ENCODE measurements around the gene CRIP1. TPM values are rescaled to one million over a fixed set of nuclear protein-coding genes. Genes with fewer than 3 reads are reported as not detected.

Gene CRIP1
- polyA plus RNA-seq, 2 of the 4 experiments (the other 2 are of a cell fraction) = 280 to 999 TPM

DNA sequence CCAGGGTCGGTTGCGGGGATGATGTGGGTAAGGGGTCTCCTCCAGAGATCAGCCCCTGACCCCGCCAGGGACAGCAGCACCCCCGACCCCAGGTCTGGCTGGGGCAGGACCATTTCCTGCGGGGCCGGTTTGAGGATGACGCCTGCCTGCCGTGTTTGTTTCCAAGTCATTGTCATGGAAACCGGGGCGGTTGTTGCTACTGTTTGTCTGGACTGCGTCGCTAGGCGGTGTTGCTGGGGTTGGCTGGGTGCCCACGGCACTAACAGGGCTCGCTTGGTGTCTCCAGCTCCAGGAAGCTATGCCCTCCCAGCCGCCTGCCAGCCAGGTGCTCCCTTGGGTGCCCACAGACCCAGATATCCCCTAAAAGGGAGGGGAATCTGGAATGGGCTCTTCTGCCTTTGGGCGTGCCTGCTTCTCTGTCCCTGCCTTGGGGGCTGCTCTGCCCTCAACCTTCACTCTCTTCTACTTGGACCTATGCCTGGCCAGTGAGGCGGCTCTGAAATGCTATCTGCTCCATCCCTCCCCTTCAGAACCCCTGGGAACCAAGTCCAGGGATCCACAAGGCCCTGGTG, 4.7 kb upstream of the CRIP1 start:
- peak; percentile 32 to 55 for ATAC-seq
- TF ChIP-seq ZFP36 (IDR thresholded peaks at IDR 0.05; ENCODE audit: borderline replicate concordance, partially characterized antibody) (no peak), KDM1A (IDR thresholded peaks at IDR 0.05; ENCODE audit: low read depth) (no peak), HMGXB4 (CRISPR knock-in tag; IDR thresholded peaks at IDR 0.05; ENCODE audit: borderline replicate concordance) (no peak), EHMT2 (IDR thresholded peaks at IDR 0.05; ENCODE audit: low read depth) (no peak), TP53 (CRISPR knock-in tag; IDR thresholded peaks at IDR 0.05) (no peak), CBX2 (IDR thresholded peaks at IDR 0.05; ENCODE audit: borderline replicate concordance, low read depth) (no peak), ZC3H11A (IDR thresholded peaks at IDR 0.05) (no peak), HOXB5 (CRISPR knock-in tag; IDR thresholded peaks at IDR 0.05) (no peak), MAZ (IDR thresholded peaks at IDR 0.05; ENCODE audit: borderline replicate concordance, low read depth, low read length) (no peak), ATOH8 (CRISPR knock-in tag; IDR thresholded peaks at IDR 0.05; ENCODE audit: low read depth) (no peak), ESRRA (IDR thresholded peaks at IDR 0.05; ENCODE audit: borderline replicate concordance, low read length) (no peak), CEBPB (IDR thresholded peaks at IDR 0.05) (no peak), KDM5A (IDR thresholded peaks at IDR 0.05) (no peak), MYC (IDR thresholded peaks at IDR 0.05; ENCODE audit: borderline replicate concordance, low read length) (no peak), NPAS2 (CRISPR knock-in tag; IDR thresholded peaks at IDR 0.05; ENCODE audit: borderline replicate concordance) (no peak), RCOR1 (IDR thresholded peaks at IDR 0.05; ENCODE audit: low read depth, low read length) (no peak), NFE2L2 (conservative IDR thresholded peaks at IDR 0.05; ENCODE audit: low read length) (no peak), MAFK (IDR thresholded peaks at IDR 0.05; ENCODE audit: partially characterized antibody) (no peak), NR3C1 (IDR thresholded peaks at IDR 0.05) (no peak), HOXA7 (CRISPR knock-in tag; IDR thresholded peaks at IDR 0.05) (no peak), POLR2A (IDR thresholded peaks at IDR 0.05; ENCODE audit: low read length) (0 out of 2 replicates have a peak, but pooled peaks have one; percentile 10), ZNF302 (CRISPR knock-in tag; IDR thresholded peaks at IDR 0.05) (no peak), CHD2 (IDR thresholded peaks at IDR 0.05; ENCODE audit: low read length, partially characterized antibody) (no peak), SREBF2 (IDR thresholded peaks at IDR 0.05) (no peak), SMC3 (IDR thresholded peaks at IDR 0.05) (no peak), EP300 (IDR thresholded peaks at IDR 0.05) (peak in 1 of 2 experiments; percentile 22; a peak in 1 of 5 replicates), HOXB13 (CRISPR knock-in tag; IDR thresholded peaks at IDR 0.05; ENCODE audit: low read depth) (peak; percentile 55; the same call in 1 of the 2 replicates), POLR2AphosphoS2 (conservative IDR thresholded peaks at IDR 0.05; ENCODE audit: low read length) (no peak), HDAC2 (IDR thresholded peaks at IDR 0.05) (no peak), ZSCAN20 (CRISPR knock-in tag; IDR thresholded peaks at IDR 0.05) (no peak)
- TF ChIP-seq, protein P1, sequence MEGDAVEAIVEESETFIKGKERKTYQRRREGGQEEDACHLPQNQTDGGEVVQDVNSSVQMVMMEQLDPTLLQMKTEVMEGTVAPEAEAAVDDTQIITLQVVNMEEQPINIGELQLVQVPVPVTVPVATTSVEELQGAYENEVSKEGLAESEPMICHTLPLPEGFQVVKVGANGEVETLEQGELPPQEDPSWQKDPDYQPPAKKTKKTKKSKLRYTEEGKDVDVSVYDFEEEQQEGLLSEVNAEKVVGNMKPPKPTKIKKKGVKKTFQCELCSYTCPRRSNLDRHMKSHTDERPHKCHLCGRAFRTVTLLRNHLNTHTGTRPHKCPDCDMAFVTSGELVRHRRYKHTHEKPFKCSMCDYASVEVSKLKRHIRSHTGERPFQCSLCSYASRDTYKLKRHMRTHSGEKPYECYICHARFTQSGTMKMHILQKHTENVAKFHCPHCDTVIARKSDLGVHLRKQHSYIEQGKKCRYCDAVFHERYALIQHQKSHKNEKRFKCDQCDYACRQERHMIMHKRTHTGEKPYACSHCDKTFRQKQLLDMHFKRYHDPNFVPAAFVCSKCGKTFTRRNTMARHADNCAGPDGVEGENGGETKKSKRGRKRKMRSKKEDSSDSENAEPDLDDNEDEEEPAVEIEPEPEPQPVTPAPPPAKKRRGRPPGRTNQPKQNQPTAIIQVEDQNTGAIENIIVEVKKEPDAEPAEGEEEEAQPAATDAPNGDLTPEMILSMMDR (IDR thresholded peaks at IDR 0.05) = no peak; the same call in 2 of the 3 replicates
- TF ChIP-seq, protein P2, sequence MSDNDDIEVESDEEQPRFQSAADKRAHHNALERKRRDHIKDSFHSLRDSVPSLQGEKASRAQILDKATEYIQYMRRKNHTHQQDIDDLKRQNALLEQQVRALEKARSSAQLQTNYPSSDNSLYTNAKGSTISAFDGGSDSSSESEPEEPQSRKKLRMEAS (IDR thresholded peaks at IDR 0.05) = peak; percentile 24; the same call in 1 of the 2 replicates
- TF ChIP-seq, protein P3, sequence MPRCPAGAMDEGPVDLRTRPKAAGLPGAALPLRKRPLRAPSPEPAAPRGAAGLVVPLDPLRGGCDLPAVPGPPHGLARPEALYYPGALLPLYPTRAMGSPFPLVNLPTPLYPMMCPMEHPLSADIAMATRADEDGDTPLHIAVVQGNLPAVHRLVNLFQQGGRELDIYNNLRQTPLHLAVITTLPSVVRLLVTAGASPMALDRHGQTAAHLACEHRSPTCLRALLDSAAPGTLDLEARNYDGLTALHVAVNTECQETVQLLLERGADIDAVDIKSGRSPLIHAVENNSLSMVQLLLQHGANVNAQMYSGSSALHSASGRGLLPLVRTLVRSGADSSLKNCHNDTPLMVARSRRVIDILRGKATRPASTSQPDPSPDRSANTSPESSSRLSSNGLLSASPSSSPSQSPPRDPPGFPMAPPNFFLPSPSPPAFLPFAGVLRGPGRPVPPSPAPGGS (IDR thresholded peaks at IDR 0.05) = no peak
- TF ChIP-seq, protein P4, sequence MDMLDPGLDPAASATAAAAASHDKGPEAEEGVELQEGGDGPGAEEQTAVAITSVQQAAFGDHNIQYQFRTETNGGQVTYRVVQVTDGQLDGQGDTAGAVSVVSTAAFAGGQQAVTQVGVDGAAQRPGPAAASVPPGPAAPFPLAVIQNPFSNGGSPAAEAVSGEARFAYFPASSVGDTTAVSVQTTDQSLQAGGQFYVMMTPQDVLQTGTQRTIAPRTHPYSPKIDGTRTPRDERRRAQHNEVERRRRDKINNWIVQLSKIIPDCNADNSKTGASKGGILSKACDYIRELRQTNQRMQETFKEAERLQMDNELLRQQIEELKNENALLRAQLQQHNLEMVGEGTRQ (IDR thresholded peaks at IDR 0.05) = no peak
- TF ChIP-seq, protein P5, sequence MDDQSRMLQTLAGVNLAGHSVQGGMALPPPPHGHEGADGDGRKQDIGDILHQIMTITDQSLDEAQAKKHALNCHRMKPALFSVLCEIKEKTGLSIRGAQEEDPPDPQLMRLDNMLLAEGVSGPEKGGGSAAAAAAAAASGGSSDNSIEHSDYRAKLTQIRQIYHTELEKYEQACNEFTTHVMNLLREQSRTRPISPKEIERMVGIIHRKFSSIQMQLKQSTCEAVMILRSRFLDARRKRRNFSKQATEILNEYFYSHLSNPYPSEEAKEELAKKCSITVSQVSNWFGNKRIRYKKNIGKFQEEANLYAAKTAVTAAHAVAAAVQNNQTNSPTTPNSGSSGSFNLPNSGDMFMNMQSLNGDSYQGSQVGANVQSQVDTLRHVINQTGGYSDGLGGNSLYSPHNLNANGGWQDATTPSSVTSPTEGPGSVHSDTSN (IDR thresholded peaks at IDR 0.05) = no peak; the same call in 1 of the 2 replicates

More for the DNA sequence above, 4.7 kb upstream of the CRIP1 start:
- CTCF ChIA-PET = interaction anchor here (0.7 to 8.1 kb wide), 25 partner anchors 7 to 119 kb away, joined by 3 to 132 read pairs (median 12); partner anchors contain the start of gene TEDC1
- no peaks in the 10 kb centered on the region for H3K9me3 ChIP-seq
- peak overlapping the region; percentile 99 to 100 for H3K27ac ChIP-seq
- DNase-seq (ENCODE audit: low read depth in 1 of 2, low spot score in 1 of 2) = peak; percentile 96 to 99
- WGBS (ENCODE audit: missing lambda C conversion rate) = 4% methylated on average over 7 of the region's 18 CpGs
- POLR2A ChIA-PET = interaction anchor here (0.5 to 2.7 kb wide), 8 partner anchors 8 to 85 kb away, joined by 3 to 81 read pairs (median 4); no protein-coding TSS in a partner anchor
- peaks cover 88% of the 10 kb centered on the region for H3K4me1 ChIP-seq
- peak overlapping the region; percentile 48 for H3K4me3 ChIP-seq
- peak; percentile 77 for FAIRE-seq
- H3K4me2 ChIP-seq = peak overlapping the region; percentile 99
